WI38 (cell line): ENCODE measurements around the gene MAPK6.

Source experiments
- H3K4me3 ChIP-seq: 2 replicates; pipeline ENCODE4 v1.5.1; 2011; ENCODE audit warnings: low read depth, mild to moderate bottlenecking, control low read depth, low read length
- CTCF ChIP-seq: IDR thresholded peaks from 2 replicates; pipeline ENCODE4 v1.5.1; 2012; ENCODE audit warnings: low read depth, mild to moderate bottlenecking, control low read depth, low read length

MAPK6 gene

GRCh38 chr15:52109559-52110451, 90.8 kb downstream of the MAPK6 start:
- H3K4me3 ChIP-seq, result no peak overlapping the region
- no peak for TF ChIP-seq CTCF

GRCh38 chr15:52111517-52112202, 92.6 kb downstream of the MAPK6 start:
- TF ChIP-seq CTCF, result no peak
- peak overlapping the region; percentile 45 for H3K4me3 ChIP-seq

- TF ChIP-seq CTCF, result no peak
- H3K4me3 ChIP-seq, result peak overlapping the region; percentile 45
Observed at GRCh38 chr15:52112203-52112750, 93.3 kb downstream of the MAPK6 start.

GRCh38 chr15:52113235-52113634, 94.2 kb downstream of the MAPK6 start:
- TF ChIP-seq CTCF, result no peak
- H3K4me3 ChIP-seq, result no peak overlapping the region

- no peak overlapping the region for H3K4me3 ChIP-seq
- TF ChIP-seq CTCF, result no peak
Observed at GRCh38 chr15:52113708-52114107, 94.7 kb downstream of the MAPK6 start.

GRCh38 chr15:52114261-52115055, 95.4 kb downstream of the MAPK6 start:
- no peak overlapping the region for H3K4me3 ChIP-seq
- TF ChIP-seq CTCF, result no peak
